Common myeloid progenitor, CD34-positive (primary cell): ENCODE measurements around the gene TMEM178A. TPM values are rescaled to one million over a fixed set of nuclear protein-coding genes. Genes with fewer than 3 reads are reported as not detected.

Experiments used
- CTCF ChIA-PET: fragments of 350-600 bp; sonication (Branson Sonifier 250); formaldehyde crosslinking; loops from one replicate; lab custom pipeline; 2021; ENCODE audit warnings: antibody characterized with exemption; lab: Charles Lee
- POLR2A ChIA-PET: fragments of 350-600 bp; sonication (Branson Sonifier 250); formaldehyde crosslinking; loops from one replicate; lab custom pipeline; 2021; ENCODE audit warnings: antibody characterized with exemption; lab: Charles Lee
- DNase-seq, 3 donors: peaks; one replicate each; pipeline versions ENCODE4 v3.0.0 to v3.0.0-alpha.2; 2013
- H3K27ac ChIP-seq, 2 experiments: 1 replicate in 1 of 2; 2 replicates in 1 of 2; pipeline ENCODE4 v1.7.0; 2013; ENCODE audit warnings: inconsistent platforms in 2 of 2, low read length in 2 of 2, mild to moderate bottlenecking in 2 of 2, low read depth in 1 of 2, moderate library complexity in 1 of 2; ENCODE audit not compliant: severe bottlenecking in 2 of 2, insufficient read depth in 1 of 2, poor library complexity in 1 of 2
- H3K27me3 ChIP-seq, 5 experiments: replicated peaks in 2 of 5; 1 replicate in 3 of 5; 2 replicates in 2 of 5; pipeline versions ENCODE4 v1.6.1 to v1.7.0; 2013; ENCODE audit warnings: low read length in 4 of 5, mild to moderate bottlenecking in 2 of 5, moderate library complexity in 2 of 5, inconsistent platforms in 1 of 5; ENCODE audit not compliant: insufficient read depth in 5 of 5, control insufficient read depth in 4 of 5
- H3K36me3 ChIP-seq, 4 experiments: 1 replicate in 2 of 4; 2 replicates in 2 of 4; pipeline versions ENCODE4 v1.6.1 to v1.7.0; 2013; ENCODE audit warnings: low read length in 3 of 4, control low read depth in 1 of 4, mild to moderate bottlenecking in 1 of 4; ENCODE audit not compliant: control insufficient read depth in 4 of 4, insufficient read depth in 4 of 4
- H3K4me1 ChIP-seq, 4 experiments: 1 replicate in 3 of 4; 2 replicates in 1 of 4; pipeline versions ENCODE4 v1.6.1 to v1.7.1; 2013; ENCODE audit warnings: low read length in 3 of 4, mild to moderate bottlenecking in 3 of 4, control low read depth in 1 of 4, inconsistent platforms in 1 of 4, moderate library complexity in 1 of 4; ENCODE audit not compliant: control insufficient read depth in 4 of 4, insufficient read depth in 4 of 4; ENCODE audit errors: control extremely low read depth in 1 of 4
- H3K4me3 ChIP-seq, 7 experiments: 1 replicate in 4 of 7; 2 replicates in 3 of 7; pipeline versions ENCODE4 v1.5.1 to v1.7.0; 2013; ENCODE audit warnings: mild to moderate bottlenecking in 7 of 7, low read length in 6 of 7, moderate library complexity in 6 of 7, inconsistent platforms in 2 of 7, low read depth in 2 of 7, control low read depth in 1 of 7; ENCODE audit not compliant: insufficient read depth in 4 of 7, control insufficient read depth in 1 of 7; ENCODE audit errors: extremely low read depth in 1 of 7
- H3K9me3 ChIP-seq, 5 experiments: 1 replicate in 4 of 5; 2 replicates in 1 of 5; pipeline versions ENCODE4 v1.6.1 to v1.7.1; 2013; ENCODE audit warnings: low read length in 4 of 5, mild to moderate bottlenecking in 2 of 5, inconsistent platforms in 1 of 5, low read depth in 1 of 5, moderate library complexity in 1 of 5; ENCODE audit not compliant: control insufficient read depth in 4 of 5, insufficient read depth in 2 of 5; ENCODE audit errors: control extremely low read depth in 1 of 5
- WGBS: methylation state at CpG from one replicate; pipeline ENCODE4 v1.1.5; 2013; ENCODE audit not compliant: insufficient coverage; 5-methylcytosine and 5-hydroxymethylcytosine counted together
- polyA plus RNA-seq: library from polyadenylated mRNA; unstranded; fragments of 120-200 nt; gene quantifications from one replicate; pipeline ENCODE4 v1.2.1, GENCODE V29; 2013

Gene TMEM178A
- 3.1 TPM for polyA plus RNA-seq

GRCh38 chr2:39665811-39666490, at the start of gene TMEM178A:
TSS of gene TMEM178A (plus strand) at chr2:39665917. CDS start at chr2:39665975, 58 bp downstream.
- CTCF ChIA-PET: no interaction called here
- Histone ChIP-seq H3K9me3 (no peaks in the 10 kb centered on the region), H3K27me3 (peaks cover 8 to 53% (median 19%) of the 10 kb centered on the region in 5 experiments), H3K4me1 (peaks cover 4 to 17% (median 14%) of the 10 kb centered on the region in 4 experiments), H3K27ac (no peak within 1 kb of the TSS), H3K4me3 (peak within 1 kb of the TSS; percentile 26 to 75 (median 66)), H3K36me3 (no peaks in the 10 kb centered on the region)
- DNase-seq: peak; percentile 11 to 63 (median 45)
- WGBS: under 1% methylated on average over 73 of the region's 90 CpGs
- POLR2A ChIA-PET: no interaction called here

- Histone ChIP-seq H3K9me3 (no peaks in the 10 kb centered on the region), H3K27ac (no peak overlapping the region), H3K36me3 (no peaks in the 10 kb centered on the region), H3K4me1 (peaks cover 11 to 26% (median 22%) of the 10 kb centered on the region in 4 experiments), H3K4me3 (no peak overlapping the region), H3K27me3 (no peaks in the 10 kb centered on the region)
- CTCF ChIA-PET: interaction anchor here (1.1 to 2.3 kb wide), 3 partner anchors 18 to 80 kb away, joined by 3 to 13 read pairs (median 3); no protein-coding TSS in a partner anchor
- no CpG with 5 or more reads among the region's 1 CpG for whole genome bisulfite sequencing
- POLR2A ChIA-PET: no interaction called here
- DNase-seq: no peak
Measured at GRCh38 chr2:39618236-39618635, 47.5 kb upstream of the TMEM178A start.

GRCh38 chr2:39618736-39619135, 47.0 kb upstream of the TMEM178A start:
- peaks cover 11 to 26% (median 22%) of the 10 kb centered on the region in 4 experiments for H3K4me1 ChIP-seq
- no peak overlapping the region for H3K27ac ChIP-seq
- no peaks in the 10 kb centered on the region for H3K36me3 ChIP-seq
- H3K27me3 ChIP-seq: no peaks in the 10 kb centered on the region
- H3K4me3 ChIP-seq: no peak overlapping the region
- no peaks in the 10 kb centered on the region for H3K9me3 ChIP-seq
- 100% methylated on average over 2 of the region's 2 CpGs for WGBS
- peak in 1 of 3 donors; percentile 13 for DNase-seq
- ChIA-PET CTCF (interaction anchor here (1.1 to 2.3 kb wide), 3 partner anchors 22 to 79 kb away, joined by 3 to 13 read pairs (median 3); no protein-coding TSS in a partner anchor), POLR2A (no interaction called here)

GRCh38 chr2:39620067-39620466, 45.6 kb upstream of the TMEM178A start:
- Histone ChIP-seq H3K4me1 (peaks cover 11 to 26% (median 22%) of the 10 kb centered on the region in 4 experiments), H3K27ac (peak overlapping the region in 1 of 2 experiments; percentile 32), H3K27me3 (no peaks in the 10 kb centered on the region), H3K9me3 (no peaks in the 10 kb centered on the region), H3K36me3 (no peaks in the 10 kb centered on the region), H3K4me3 (peak overlapping the region in 1 of 7 experiments; percentile 30)
- DNase-seq: peak; percentile 95 to 98 (median 98)
- ChIA-PET CTCF (interaction anchor here (1.3 to 2.3 kb wide), 2 partner anchors 27 to 111 kb away, joined by 5 to 13 read pairs; no protein-coding TSS in a partner anchor), POLR2A (interaction anchor here (0.6 kb wide), 1 partner anchor 18 kb away, joined by 3 read pairs; no protein-coding TSS in a partner anchor)
- WGBS: 0% methylated on average over 3 of the region's 6 CpGs

- 100% methylated on average over 2 of the region's 2 CpGs for WGBS
- ChIA-PET CTCF (interaction anchor here (0.6 to 1.2 kb wide), 3 partner anchors 9 to 105 kb away, joined by 3 to 5 read pairs (median 3); no protein-coding TSS in a partner anchor), POLR2A (no interaction called here)
- Histone ChIP-seq H3K27me3 (no peaks in the 10 kb centered on the region), H3K36me3 (no peaks in the 10 kb centered on the region), H3K4me1 (peaks cover 14 to 40% (median 34%) of the 10 kb centered on the region in 4 experiments), H3K4me3 (no peak overlapping the region), H3K9me3 (no peaks in the 10 kb centered on the region), H3K27ac (no peak overlapping the region)
- DNase-seq: no peak
Measured at GRCh38 chr2:39621596-39621995, 44.1 kb upstream of the TMEM178A start.

- ChIA-PET POLR2A (no interaction called here), CTCF (no interaction called here)
- H3K27ac ChIP-seq: no peak overlapping the region
- WGBS: no CpG with 5 or more reads among the region's 2 CpGs
- H3K36me3 ChIP-seq: no peaks in the 10 kb centered on the region
- no peak overlapping the region for H3K4me3 ChIP-seq
- DNase-seq: no peak
- H3K9me3 ChIP-seq: no peaks in the 10 kb centered on the region
- H3K4me1 ChIP-seq: peaks cover 14 to 44% (median 37%) of the 10 kb centered on the region in 4 experiments
- H3K27me3 ChIP-seq: no peaks in the 10 kb centered on the region
Measured at GRCh38 chr2:39622860-39623259, 42.9 kb upstream of the TMEM178A start.

GRCh38 chr2:39623917-39624316, 41.8 kb upstream of the TMEM178A start:
- no peaks in the 10 kb centered on the region for H3K36me3 ChIP-seq
- no peak overlapping the region for H3K4me3 ChIP-seq
- no peaks in the 10 kb centered on the region for H3K9me3 ChIP-seq
- CTCF ChIA-PET: no interaction called here
- DNase-seq: no peak
- no peak overlapping the region for H3K27ac ChIP-seq
- POLR2A ChIA-PET: no interaction called here
- no peaks in the 10 kb centered on the region for H3K27me3 ChIP-seq
- H3K4me1 ChIP-seq: peaks cover 14 to 39% (median 36%) of the 10 kb centered on the region in 4 experiments
- WGBS: 100% methylated on average over 5 of the region's 5 CpGs
